ENCODE measurements around the gene FBXL15. TPM values are rescaled to one million over a fixed set of nuclear protein-coding genes. Genes with fewer than 3 reads are reported as not detected.
A peak's percentile ranks its signal among the peaks of the same experiment; 100 is the strongest.

Gene FBXL15
- total and polyA plus RNA-seq, 4 donors = 10.0 to 35.2 (median 24.3) TPM

- no peaks in the 10 kb centered on the region for H3K9me3 ChIP-seq (ENCODE audit: control insufficient read depth, insufficient read depth, low read length)
- H3K4me1 ChIP-seq (ENCODE audit: control insufficient read depth, insufficient read depth, low read length) = peaks cover 35% of the 10 kb centered on the region
- peaks cover 24% of the 10 kb centered on the region for H3K27me3 ChIP-seq (ENCODE audit: control insufficient read depth, insufficient read depth, low read length)
- H3K27ac ChIP-seq (ENCODE audit: low read depth, low read length) = peak overlapping the region; percentile 36
- H3K4me3 ChIP-seq (ENCODE audit: low read depth, low read length) = no peak overlapping the region
- no peaks in the 10 kb centered on the region for H3K36me3 ChIP-seq (ENCODE audit: control insufficient read depth, insufficient read depth, low read length)
- peak in 1 of 6 donors; percentile 35 for DNase-seq (ENCODE audit: low read depth in 4 of 6, low spot score in 6 of 6)
- WGBS (ENCODE audit: insufficient coverage) = 19% methylated on average over 2 of the region's 14 CpGs
These were observed 15.0 kb downstream of the FBXL15 start for GRCh38 chr10:102435529-102436233.

GRCh38 chr10:102436312-102436711 is 15.7 kb downstream of the FBXL15 start:
- 87% methylated on average over 6 of the region's 6 CpGs for WGBS (ENCODE audit: insufficient coverage)
- no peaks in the 10 kb centered on the region for H3K9me3 ChIP-seq (ENCODE audit: control insufficient read depth, insufficient read depth, low read length)
- H3K4me1 ChIP-seq (ENCODE audit: control insufficient read depth, insufficient read depth, low read length) = peaks cover 30% of the 10 kb centered on the region
- H3K4me3 ChIP-seq (ENCODE audit: low read depth, low read length) = no peak overlapping the region
- H3K27ac ChIP-seq (ENCODE audit: low read depth, low read length) = no peak overlapping the region
- no peak for DNase-seq (ENCODE audit: low read depth in 4 of 6, low spot score in 6 of 6)
- H3K27me3 ChIP-seq (ENCODE audit: control insufficient read depth, insufficient read depth, low read length) = peaks cover 24% of the 10 kb centered on the region
- no peaks in the 10 kb centered on the region for H3K36me3 ChIP-seq (ENCODE audit: control insufficient read depth, insufficient read depth, low read length)

DNA sequence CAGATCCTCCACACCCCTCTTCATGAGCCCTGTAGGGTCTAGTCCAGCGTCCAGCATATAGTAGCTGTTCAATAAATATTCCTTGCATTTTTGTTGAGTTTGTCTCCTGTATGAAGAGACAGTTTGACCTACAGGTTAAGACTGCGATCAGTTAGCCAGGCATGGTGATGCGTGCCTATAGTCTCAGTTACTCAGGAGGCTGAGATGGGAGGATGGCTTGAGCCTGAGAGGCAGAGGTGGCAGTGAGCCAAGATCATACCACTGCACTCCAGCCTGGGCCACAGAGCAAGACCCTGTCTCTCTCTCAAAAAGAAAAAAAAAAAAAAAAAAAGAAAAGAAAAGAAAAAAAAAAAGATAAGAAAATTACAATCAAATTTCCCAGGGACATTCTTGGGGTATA is 16.9 kb downstream of the FBXL15 start:
- peaks cover 24% of the 10 kb centered on the region for H3K27me3 ChIP-seq (ENCODE audit: control insufficient read depth, insufficient read depth, low read length)
- H3K36me3 ChIP-seq (ENCODE audit: control insufficient read depth, insufficient read depth, low read length) = no peaks in the 10 kb centered on the region
- no peaks in the 10 kb centered on the region for H3K9me3 ChIP-seq (ENCODE audit: control insufficient read depth, insufficient read depth, low read length)
- H3K4me3 ChIP-seq (ENCODE audit: low read depth, low read length) = no peak overlapping the region
- WGBS (ENCODE audit: insufficient coverage) = 100% methylated on average over 2 of the region's 3 CpGs
- H3K4me1 ChIP-seq (ENCODE audit: control insufficient read depth, insufficient read depth, low read length) = peaks cover 21% of the 10 kb centered on the region
- no peak for DNase-seq (ENCODE audit: low read depth in 4 of 6, low spot score in 6 of 6)
- no peak overlapping the region for H3K27ac ChIP-seq (ENCODE audit: low read depth, low read length)

GRCh38 chr10:102438374-102438773 is 17.7 kb downstream of the FBXL15 start:
- no peaks in the 10 kb centered on the region for H3K36me3 ChIP-seq (ENCODE audit: control insufficient read depth, insufficient read depth, low read length)
- H3K27me3 ChIP-seq (ENCODE audit: control insufficient read depth, insufficient read depth, low read length) = peaks cover 21% of the 10 kb centered on the region
- DNase-seq (ENCODE audit: low read depth in 4 of 6, low spot score in 6 of 6) = no peak
- H3K9me3 ChIP-seq (ENCODE audit: control insufficient read depth, insufficient read depth, low read length) = no peaks in the 10 kb centered on the region
- no peak overlapping the region for H3K4me3 ChIP-seq (ENCODE audit: low read depth, low read length)
- WGBS (ENCODE audit: insufficient coverage) = no CpG with 5 or more reads among the region's 1 CpG
- H3K4me1 ChIP-seq (ENCODE audit: control insufficient read depth, insufficient read depth, low read length) = peaks cover 14% of the 10 kb centered on the region
- H3K27ac ChIP-seq (ENCODE audit: low read depth, low read length) = no peak overlapping the region

- Histone ChIP-seq H3K36me3 (ENCODE audit: control insufficient read depth, insufficient read depth, low read length) (no peaks in the 10 kb centered on the region), H3K27ac (ENCODE audit: low read depth, low read length) (no peak overlapping the region), H3K4me1 (ENCODE audit: control insufficient read depth, insufficient read depth, low read length) (peaks cover 8% of the 10 kb centered on the region), H3K27me3 (ENCODE audit: control insufficient read depth, insufficient read depth, low read length) (no peaks in the 10 kb centered on the region), H3K9me3 (ENCODE audit: control insufficient read depth, insufficient read depth, low read length) (no peaks in the 10 kb centered on the region), H3K4me3 (ENCODE audit: low read depth, low read length) (no peak overlapping the region)
- WGBS (ENCODE audit: insufficient coverage) = no CpG with 5 or more reads among the region's 2 CpGs
- no peak for DNase-seq (ENCODE audit: low read depth in 4 of 6, low spot score in 6 of 6)
These were observed 24.2 kb downstream of the FBXL15 start for GRCh38 chr10:102444851-102445250.

GRCh38 chr10:102449321-102450123 is 28.9 kb downstream of the FBXL15 start:
- H3K36me3 ChIP-seq (ENCODE audit: control insufficient read depth, insufficient read depth, low read length) = peaks cover 11% of the 10 kb centered on the region
- H3K4me3 ChIP-seq (ENCODE audit: low read depth, low read length) = peak overlapping the region; percentile 71
- H3K27ac ChIP-seq (ENCODE audit: low read depth, low read length) = peak overlapping the region; percentile 64
- no peaks in the 10 kb centered on the region for H3K9me3 ChIP-seq (ENCODE audit: control insufficient read depth, insufficient read depth, low read length)
- peaks cover 19% of the 10 kb centered on the region for H3K4me1 ChIP-seq (ENCODE audit: control insufficient read depth, insufficient read depth, low read length)
- no peaks in the 10 kb centered on the region for H3K27me3 ChIP-seq (ENCODE audit: control insufficient read depth, insufficient read depth, low read length)
- 0% methylated on average over 15 of the region's 30 CpGs for WGBS (ENCODE audit: insufficient coverage)
- DNase-seq (ENCODE audit: low read depth in 4 of 6, low spot score in 6 of 6) = peak in 2 of 6 donors; percentile 69 to 94

- peak overlapping the region; percentile 64 for H3K27ac ChIP-seq (ENCODE audit: low read depth, low read length)
These were observed 29.4 kb downstream of the FBXL15 start for GRCh38 chr10:102450124-102450373.

GRCh38 chr10:102450374-102451104 is 29.9 kb downstream of the FBXL15 start:
- under 1% methylated on average over 104 of the region's 104 CpGs for WGBS (ENCODE audit: insufficient coverage)
- Histone ChIP-seq H3K27me3 (ENCODE audit: control insufficient read depth, insufficient read depth, low read length) (no peaks in the 10 kb centered on the region), H3K4me3 (ENCODE audit: low read depth, low read length) (peak overlapping the region; percentile 71), H3K27ac (ENCODE audit: low read depth, low read length) (peak overlapping the region; percentile 64), H3K9me3 (ENCODE audit: control insufficient read depth, insufficient read depth, low read length) (no peaks in the 10 kb centered on the region), H3K4me1 (ENCODE audit: control insufficient read depth, insufficient read depth, low read length) (peaks cover 19% of the 10 kb centered on the region), H3K36me3 (ENCODE audit: control insufficient read depth, insufficient read depth, low read length) (peaks cover 14% of the 10 kb centered on the region)
- DNase-seq (ENCODE audit: low read depth in 4 of 6, low spot score in 6 of 6) = peak in 5 of 6 donors; percentile 70 to 96 (median 84)

More at GRCh38 chr10:102450124-102450373, 29.4 kb downstream of the FBXL15 start:
- H3K9me3 ChIP-seq (ENCODE audit: control insufficient read depth, insufficient read depth, low read length) = no peaks in the 10 kb centered on the region
- WGBS (ENCODE audit: insufficient coverage) = 0% methylated on average over 11 of the region's 11 CpGs
- peak overlapping the region; percentile 71 for H3K4me3 ChIP-seq (ENCODE audit: low read depth, low read length)
- H3K4me1 ChIP-seq (ENCODE audit: control insufficient read depth, insufficient read depth, low read length) = peaks cover 19% of the 10 kb centered on the region
- no peak for DNase-seq (ENCODE audit: low read depth in 4 of 6, low spot score in 6 of 6)
- H3K36me3 ChIP-seq (ENCODE audit: control insufficient read depth, insufficient read depth, low read length) = peaks cover 11% of the 10 kb centered on the region
- H3K27me3 ChIP-seq (ENCODE audit: control insufficient read depth, insufficient read depth, low read length) = no peaks in the 10 kb centered on the region

- Histone ChIP-seq H3K27me3 (ENCODE audit: control insufficient read depth, insufficient read depth, low read length) (no peaks in the 10 kb centered on the region), H3K4me1 (ENCODE audit: control insufficient read depth, insufficient read depth, low read length) (peaks cover 19% of the 10 kb centered on the region), H3K36me3 (ENCODE audit: control insufficient read depth, insufficient read depth, low read length) (peaks cover 14% of the 10 kb centered on the region), H3K27ac (ENCODE audit: low read depth, low read length) (peak within 1 kb of the TSS; percentile 2), H3K4me3 (ENCODE audit: low read depth, low read length) (peak within 1 kb of the TSS; percentile 71), H3K9me3 (ENCODE audit: control insufficient read depth, insufficient read depth, low read length) (no peaks in the 10 kb centered on the region)
- peak in 1 of 6 donors; percentile 44 for DNase-seq (ENCODE audit: low read depth in 4 of 6, low spot score in 6 of 6)
- 14% methylated on average over 22 of the region's 28 CpGs for WGBS (ENCODE audit: insufficient coverage)
These were observed 30.7 kb downstream of the FBXL15 start, which contains the start of gene C10orf95 for GRCh38 chr10:102451105-102451969. Gene C10orf95, minus strand, starts transcription at chr10:102451543. Its CDS starts 450 bp downstream, at chr10:102451093.

Measured in spinal cord (tissue), 10 donors.